Smooth muscle cell (in vitro differentiated cells): Measurements from ENCODE around the gene TNS3. TPM values are rescaled to one million over a fixed set of nuclear protein-coding genes. Genes with fewer than 3 reads are reported as not detected.

Experiments
- DNase-seq: peaks from one replicate; lab custom pipeline; 2025; ENCODE audit not compliant: unreplicated experiment; lab: John Stamatoyannopoulos, UW
- H2AFZ ChIP-seq: fragments of 200-600 bp; sonication (generic); 2 replicates; pipeline ENCODE4 v1.6.0; 2016; ENCODE audit warnings: antibody characterized with exemption, low read depth, mild to moderate bottlenecking
- H3F3A ChIP-seq: fragments of 200-600 bp; sonication (generic); 2 replicates; pipeline ENCODE4 v1.6.0; 2017; ENCODE audit warnings: antibody characterized with exemption, low read depth
- H3K27ac ChIP-seq: fragments of 200-600 bp; sonication (generic); 2 replicates; pipeline ENCODE4 v1.5.1; 2016; ENCODE audit warnings: low read depth, mild to moderate bottlenecking
- H3K27me3 ChIP-seq: fragments of 200-600 bp; sonication (generic); 2 replicates; pipeline ENCODE4 v1.6.1; 2016; ENCODE audit warnings: low read depth, mild to moderate bottlenecking
- H3K36me3 ChIP-seq: fragments of 200-600 bp; sonication (generic); 2 replicates; pipeline ENCODE4 v1.5.1; 2016; ENCODE audit warnings: low read depth
- H3K4me1 ChIP-seq: fragments of 200-600 bp; sonication (generic); 2 replicates; pipeline ENCODE4 v1.5.1; 2016; ENCODE audit warnings: low read depth
- H3K4me2 ChIP-seq: fragments of 200-600 bp; sonication (generic); 2 replicates; pipeline ENCODE4 v1.6.0; 2016; ENCODE audit warnings: mild to moderate bottlenecking
- H3K4me3 ChIP-seq: fragments of 200-600 bp; sonication (generic); 2 replicates; pipeline ENCODE4 v1.5.1; 2016; ENCODE audit warnings: mild to moderate bottlenecking
- H3K79me2 ChIP-seq: fragments of 200-600 bp; sonication (generic); 2 replicates; pipeline ENCODE4 v1.6.0; 2016; ENCODE audit warnings: low read depth, mild to moderate bottlenecking
- H3K9ac ChIP-seq: fragments of 200-600 bp; sonication (generic); 2 replicates; pipeline ENCODE4 v1.6.0; 2016; ENCODE audit warnings: low read depth
- H3K9me3 ChIP-seq: fragments of 200-600 bp; sonication (generic); replicated peaks from 2 replicates; pipeline ENCODE4 v1.5.1; 2016; ENCODE audit warnings: low read depth
- H4K20me1 ChIP-seq: fragments of 200-600 bp; sonication (generic); 2 replicates; pipeline ENCODE4 v1.6.0; 2016; ENCODE audit warnings: low read depth
- CTCF ChIP-seq: fragments of 200-600 bp; sonication (generic); IDR thresholded peaks from 2 replicates; pipeline ENCODE4 v1.5.1; 2017; ENCODE audit warnings: borderline replicate concordance, mild to moderate bottlenecking, antibody characterized with exemption; ENCODE audit not compliant: insufficient read depth, poor library complexity, severe bottlenecking
- WGBS: methylation state at CpG from one replicate; pipeline ENCODE4 v1.1.7; 2016; ENCODE audit warnings: low lambda C conversion rate; 5-methylcytosine and 5-hydroxymethylcytosine counted together
- polyA plus RNA-seq: library from polyadenylated mRNA; unstranded; fragments of >200 nt; fragmentation: Nextera tagmentation; extraction: Ambion mirVana; gene quantifications from 2 replicates; pipeline ENCODE4 v1.2.1, GENCODE V29; 2016
- total RNA-seq: library from RNA; depleted of rRNA; stranded (reverse); fragments of >200 nt; gene quantifications from 2 replicates; pipeline ENCODE4 v1.2.3, GENCODE V29; 2014

The TNS3 gene
- total and polyA plus RNA-seq, 2 experiments from 2014 or later = 32.6 to 50.5 TPM

GRCh38 chr7:47507522-47507921 is 74.4 kb downstream of the TNS3 start:
- no peak for TF ChIP-seq CTCF
- Histone ChIP-seq H3K27me3 (no peaks in the 10 kb centered on the region), H3F3A (peaks cover 26% of the 10 kb centered on the region), H3K4me2 (peak overlapping the region; percentile 64), H3K4me3 (no peak overlapping the region), H3K9me3 (no peaks in the 10 kb centered on the region), H4K20me1 (no peaks in the 10 kb centered on the region), H3K79me2 (peaks cover 84% of the 10 kb centered on the region), H3K36me3 (no peaks in the 10 kb centered on the region), H3K9ac (peak overlapping the region; percentile 52), H2AFZ (no peak overlapping the region), H3K4me1 (peaks cover 53% of the 10 kb centered on the region), H3K27ac (peak overlapping the region; percentile 84)
- 60% methylated on average over 9 of the region's 9 CpGs for WGBS
- DNase-seq = no peak

GRCh38 chr7:47506382-47507339 is 75.2 kb downstream of the TNS3 start:
- Histone ChIP-seq H3K27ac (peak overlapping the region; percentile 84), H3K9me3 (no peaks in the 10 kb centered on the region), H3K36me3 (no peaks in the 10 kb centered on the region), H3F3A (peaks cover 26% of the 10 kb centered on the region), H3K27me3 (no peaks in the 10 kb centered on the region), H3K4me3 (no peak overlapping the region), H3K4me1 (peaks cover 51% of the 10 kb centered on the region), H2AFZ (no peak overlapping the region), H3K9ac (peak overlapping the region; percentile 52), H3K79me2 (peaks cover 76% of the 10 kb centered on the region), H3K4me2 (peak overlapping the region; percentile 64), H4K20me1 (no peaks in the 10 kb centered on the region)
- 71% methylated on average over 14 of the region's 14 CpGs for WGBS
- no peak for TF ChIP-seq CTCF
- DNase-seq = no peak

- 83% methylated on average over 12 of the region's 12 CpGs for WGBS
- peaks cover 68% of the 10 kb centered on the region for H3K79me2 ChIP-seq
- H3K27ac ChIP-seq = peak overlapping the region; percentile 96
- H3K9me3 ChIP-seq = no peaks in the 10 kb centered on the region
- TF ChIP-seq CTCF = no peak
- no peaks in the 10 kb centered on the region for H3K27me3 ChIP-seq
- H3K9ac ChIP-seq = no peak overlapping the region
- no peak overlapping the region for H3K4me2 ChIP-seq
- H3K4me3 ChIP-seq = no peak overlapping the region
- no peak overlapping the region for H2AFZ ChIP-seq
- peaks cover 56% of the 10 kb centered on the region for H3K4me1 ChIP-seq
- H3K36me3 ChIP-seq = no peaks in the 10 kb centered on the region
- H3F3A ChIP-seq = peaks cover 26% of the 10 kb centered on the region
- no peaks in the 10 kb centered on the region for H4K20me1 ChIP-seq
- no peak for DNase-seq
Measured at GRCh38 chr7:47505312-47506007, 76.5 kb downstream of the TNS3 start.
